Lower leg skin (tissue), 4 donors: ENCODE measurements around the gene SPACA7. TPM values are rescaled to one million over a fixed set of nuclear protein-coding genes. Genes with fewer than 3 reads are reported as not detected.

ENCODE experiments used
- DNase-seq, 2 donors: peaks; one replicate each; pipeline ENCODE4 v3.0.0-alpha.2; 2019; ENCODE audit warnings: low spot score in 2 of 2
- H3K4me3 ChIP-seq: fragments of 200-600 bp; sonication (generic); 2 replicates; pipeline ENCODE4 v1.5.1; 2017; ENCODE audit warnings: mild to moderate bottlenecking, low read depth; ENCODE audit not compliant: poor library complexity, severe bottlenecking
- POLR2A ChIP-seq, 2 donors: fragments of 450-650 bp; IDR thresholded peaks; one replicate each; pipeline ENCODE4 v1.6.1; 2016 to 2017; ENCODE audit warnings: antibody characterized with exemption in 2 of 2, mild to moderate bottlenecking in 1 of 2, moderate library complexity in 1 of 2
- WGBS, 2 donors: methylation state at CpG; one replicate each; pipeline ENCODE4 v1.1.5; 2018; 5-methylcytosine and 5-hydroxymethylcytosine counted together
- intact Hi-C: fragments of 100-400 bp; cut with DNase I; formaldehyde crosslinking; loops from one replicate; pipeline ENCODE4 v1.15.0; 2023; ENCODE audit warnings: low total_unique reads
- total RNA-seq, 4 donors: library from RNA; depleted of rRNA; stranded (reverse); fragments of >200 nt; gene quantifications; one replicate each; pipeline ENCODE4 v1.1.0, GENCODE V29; 2016
- TF ChIP-seq, protein P1 (sequence below), 3 donors: fragments of 450-650 bp; IDR thresholded peaks; one replicate each; pipeline ENCODE4 v1.5.1; 2016; ENCODE audit warnings: antibody characterized with exemption in 3 of 3, mild to moderate bottlenecking in 3 of 3, moderate library complexity in 2 of 3

The SPACA7 gene
- total RNA-seq, 4 donors from 2014 or later, result not detected

DNA sequence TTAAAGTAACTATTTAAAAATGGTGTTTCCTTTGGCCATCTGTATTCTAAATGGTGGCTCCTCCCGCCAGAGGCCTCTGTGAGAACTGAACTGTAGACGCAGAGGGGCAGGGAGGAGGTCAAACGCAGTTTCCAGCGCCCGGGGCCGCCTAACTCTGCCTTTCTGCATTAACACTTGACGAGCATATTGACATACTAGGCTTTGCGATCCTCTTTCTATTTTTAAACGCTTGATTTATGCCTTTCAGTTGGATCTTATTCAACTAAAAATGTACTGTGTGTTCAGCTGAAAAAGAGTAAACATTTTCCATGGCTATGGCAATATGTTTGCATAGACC, 74.7 kb downstream of the SPACA7 start:
- intact Hi-C loops, result no loop called here
- WGBS, 2 donors, result 23 to 24% methylated on average over 9 of the region's 9 CpGs
- no peak for TF ChIP-seq POLR2A (IDR thresholded peaks at IDR 0.05)
- TF ChIP-seq, protein P1, sequence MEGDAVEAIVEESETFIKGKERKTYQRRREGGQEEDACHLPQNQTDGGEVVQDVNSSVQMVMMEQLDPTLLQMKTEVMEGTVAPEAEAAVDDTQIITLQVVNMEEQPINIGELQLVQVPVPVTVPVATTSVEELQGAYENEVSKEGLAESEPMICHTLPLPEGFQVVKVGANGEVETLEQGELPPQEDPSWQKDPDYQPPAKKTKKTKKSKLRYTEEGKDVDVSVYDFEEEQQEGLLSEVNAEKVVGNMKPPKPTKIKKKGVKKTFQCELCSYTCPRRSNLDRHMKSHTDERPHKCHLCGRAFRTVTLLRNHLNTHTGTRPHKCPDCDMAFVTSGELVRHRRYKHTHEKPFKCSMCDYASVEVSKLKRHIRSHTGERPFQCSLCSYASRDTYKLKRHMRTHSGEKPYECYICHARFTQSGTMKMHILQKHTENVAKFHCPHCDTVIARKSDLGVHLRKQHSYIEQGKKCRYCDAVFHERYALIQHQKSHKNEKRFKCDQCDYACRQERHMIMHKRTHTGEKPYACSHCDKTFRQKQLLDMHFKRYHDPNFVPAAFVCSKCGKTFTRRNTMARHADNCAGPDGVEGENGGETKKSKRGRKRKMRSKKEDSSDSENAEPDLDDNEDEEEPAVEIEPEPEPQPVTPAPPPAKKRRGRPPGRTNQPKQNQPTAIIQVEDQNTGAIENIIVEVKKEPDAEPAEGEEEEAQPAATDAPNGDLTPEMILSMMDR (IDR thresholded peaks at IDR 0.05), result no peak
- H3K4me3 ChIP-seq, result no peak overlapping the region
- no peak for DNase-seq

DNA sequence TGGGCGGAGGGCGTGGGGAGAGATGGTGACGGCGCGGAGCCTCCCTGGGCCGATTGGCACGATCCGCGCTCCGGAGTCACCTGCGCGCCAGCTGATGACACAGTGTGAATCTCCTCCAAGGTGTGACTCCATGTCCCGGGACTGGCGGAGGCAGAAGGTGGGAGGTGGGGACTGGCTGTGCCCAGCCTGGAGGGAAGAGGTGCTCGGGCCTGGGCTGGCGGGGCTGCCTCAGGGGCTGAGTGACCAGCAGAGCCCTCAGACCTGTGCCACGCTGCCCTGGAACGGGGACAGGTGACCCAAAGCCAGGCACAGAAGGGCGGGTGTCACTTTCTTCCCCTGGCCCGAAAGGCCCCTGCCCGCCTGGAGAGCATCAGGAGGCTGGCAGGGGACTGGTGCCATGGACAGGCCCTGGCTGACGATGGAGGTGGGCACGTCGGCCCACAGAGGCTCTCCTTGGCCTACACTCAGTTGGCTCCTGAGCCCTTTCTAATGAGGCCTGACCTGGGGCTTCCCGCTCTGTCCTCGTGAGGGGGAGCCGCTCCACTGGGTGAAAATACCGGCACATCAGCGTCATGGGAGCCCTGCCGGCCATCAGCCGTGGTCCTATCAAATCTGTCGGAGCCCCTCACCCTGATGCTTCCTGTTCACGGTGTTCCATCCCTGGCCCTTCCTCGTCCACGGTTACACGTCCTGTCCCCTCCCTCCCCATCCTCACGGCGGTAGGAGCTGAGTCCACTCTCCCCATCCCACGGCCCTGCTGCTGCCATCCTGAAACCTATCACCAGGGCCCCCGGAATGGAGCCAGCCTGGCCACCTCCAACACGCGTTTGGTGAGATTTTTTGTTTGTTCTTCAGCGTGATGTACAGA, 75.6 kb downstream of the SPACA7 start:
- WGBS, 2 donors, result 84 to 86% methylated on average over 41 to 43 of the region's 43 CpGs
- peak in 1 of 2 donors; percentile 80 for DNase-seq
- TF ChIP-seq POLR2A (IDR thresholded peaks at IDR 0.05), result no peak
- TF ChIP-seq, protein P1 (IDR thresholded peaks at IDR 0.05), result no peak
- no peak overlapping the region for H3K4me3 ChIP-seq
- intact Hi-C loops, result no loop called here

DNA sequence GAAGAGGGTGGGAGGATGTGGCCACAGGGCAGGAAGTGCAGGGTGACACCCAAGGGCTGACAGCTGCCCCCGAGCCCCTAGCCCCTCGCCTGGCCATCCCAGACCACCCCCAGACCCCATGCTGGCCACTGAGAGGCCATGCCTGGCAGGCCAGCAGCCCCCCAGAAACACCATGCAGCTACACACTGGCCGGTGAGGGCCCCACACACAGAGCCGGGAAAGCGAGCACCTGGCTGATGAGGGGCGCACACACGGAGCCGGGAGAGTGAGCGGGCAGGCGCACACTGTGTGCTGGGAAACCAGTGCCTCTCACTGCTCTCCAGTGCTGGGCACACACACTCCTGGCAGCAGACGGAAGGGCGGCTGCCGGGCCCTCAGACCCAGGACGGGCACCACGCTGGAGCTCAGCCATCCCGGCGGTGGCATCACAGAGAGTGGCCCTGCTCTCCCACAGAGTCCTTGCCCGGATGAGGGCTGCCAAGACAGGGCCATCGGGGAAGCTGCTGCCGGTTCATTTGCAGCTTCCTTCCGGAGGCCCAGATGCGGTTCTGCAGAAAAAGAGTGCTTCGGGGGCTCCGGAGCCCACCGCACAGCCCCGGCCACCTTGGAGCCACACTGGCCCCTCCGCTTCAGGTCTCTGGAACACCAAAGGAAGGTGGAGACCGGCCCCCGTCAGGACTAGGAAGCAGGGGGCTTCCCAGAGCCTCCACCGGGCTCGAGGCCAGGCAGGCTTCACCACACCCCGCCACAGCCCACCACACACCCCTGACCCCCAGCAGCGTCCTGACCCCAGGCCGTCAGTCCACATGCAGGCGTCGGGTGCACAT, 76.4 kb downstream of the SPACA7 start:
- intact Hi-C loops, result no loop called here
- no peak for TF ChIP-seq POLR2A (IDR thresholded peaks at IDR 0.05)
- TF ChIP-seq, protein P1 (IDR thresholded peaks at IDR 0.05), result no peak
- no peak for DNase-seq
- H3K4me3 ChIP-seq, result no peak overlapping the region
- WGBS, 2 donors, result 83 to 90% methylated on average over 21 to 24 of the region's 36 CpGs

DNA sequence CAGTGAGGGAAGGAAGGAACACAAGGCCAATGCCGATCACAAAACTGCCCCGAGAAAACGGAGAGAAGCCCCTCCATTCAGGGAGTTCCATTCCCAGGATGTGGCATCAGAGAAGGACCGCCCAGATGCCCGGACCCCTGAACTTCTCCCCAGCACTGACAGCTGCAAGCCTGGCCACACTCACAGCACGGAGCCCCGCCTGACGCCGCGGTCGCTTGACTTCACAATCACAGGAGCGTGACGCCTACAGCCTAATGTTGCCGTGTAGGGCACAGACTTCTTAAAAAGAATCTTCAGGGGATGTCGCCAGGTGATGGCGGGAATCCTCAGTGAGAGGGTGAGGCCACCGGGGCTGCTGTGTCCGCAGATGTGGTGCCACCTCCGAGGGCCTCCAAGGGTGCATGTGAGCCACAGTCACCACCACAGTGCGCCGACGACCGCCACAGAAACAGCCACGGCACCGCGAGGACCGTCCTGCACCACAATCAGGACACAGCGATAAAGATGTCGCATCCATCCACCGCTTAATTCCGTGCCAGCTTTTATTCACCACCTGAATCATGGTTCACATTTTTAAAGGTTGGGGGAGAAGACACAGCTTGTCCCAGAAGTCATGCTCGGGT, 77.2 kb downstream of the SPACA7 start:
- TF ChIP-seq, protein P1 (IDR thresholded peaks at IDR 0.05), result no peak
- no peak for TF ChIP-seq POLR2A (IDR thresholded peaks at IDR 0.05)
- intact Hi-C loops, result no loop called here
- H3K4me3 ChIP-seq, result no peak overlapping the region
- 92% methylated on average over 28 to 32 of the region's 32 CpGs for WGBS, 2 donors
- peak in 1 of 2 donors; percentile 77 for DNase-seq

DNA sequence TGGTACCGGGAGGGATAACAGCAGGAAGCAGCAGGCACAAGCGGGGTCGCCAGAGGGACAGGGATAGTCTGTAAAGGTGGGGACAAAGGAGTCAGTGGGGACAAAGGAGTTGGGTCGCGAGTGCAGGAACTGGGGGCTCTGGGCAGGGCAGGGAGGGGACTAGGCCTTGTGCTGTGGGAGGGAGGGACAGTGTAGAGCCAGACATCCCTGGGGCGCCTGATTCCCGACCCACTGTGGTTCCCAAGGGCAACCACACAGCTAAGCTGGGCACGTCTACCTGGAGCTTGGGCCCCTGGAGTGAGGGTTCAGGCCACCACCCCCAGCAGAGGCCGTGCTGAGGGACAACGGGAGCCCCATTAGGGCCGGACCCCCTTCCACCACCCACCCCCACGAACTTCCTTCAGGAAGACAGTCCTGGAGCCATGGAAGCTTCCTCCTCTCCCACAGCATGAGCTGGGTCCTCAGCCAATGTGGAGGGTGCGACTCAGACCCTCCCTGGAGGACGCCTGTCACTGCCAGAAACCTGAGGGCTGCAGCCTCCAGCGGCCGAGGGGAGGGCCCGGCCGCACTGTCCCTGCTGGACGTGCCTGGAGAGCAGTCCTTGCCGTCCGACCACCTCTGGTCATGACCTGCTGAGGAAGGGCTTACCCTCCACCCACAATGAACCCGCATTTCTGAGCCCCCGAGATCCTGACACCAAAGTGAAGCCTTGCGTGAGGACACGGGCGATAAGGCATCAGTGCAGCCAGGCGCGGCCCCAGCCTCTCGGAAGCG, 77.9 kb downstream of the SPACA7 start:
- intact Hi-C loops, result no loop called here
- DNase-seq, result peak in 1 of 2 donors; percentile 71
- H3K4me3 ChIP-seq, result no peak overlapping the region
- TF ChIP-seq, protein P1 (IDR thresholded peaks at IDR 0.05), result no peak
- no peak for TF ChIP-seq POLR2A (IDR thresholded peaks at IDR 0.05)
- WGBS, 2 donors, result 76 to 85% methylated on average over 28 to 30 of the region's 30 CpGs
